Measurements from ENCODE around the gene SLC26A11.

SLC26A11 gene

DNA sequence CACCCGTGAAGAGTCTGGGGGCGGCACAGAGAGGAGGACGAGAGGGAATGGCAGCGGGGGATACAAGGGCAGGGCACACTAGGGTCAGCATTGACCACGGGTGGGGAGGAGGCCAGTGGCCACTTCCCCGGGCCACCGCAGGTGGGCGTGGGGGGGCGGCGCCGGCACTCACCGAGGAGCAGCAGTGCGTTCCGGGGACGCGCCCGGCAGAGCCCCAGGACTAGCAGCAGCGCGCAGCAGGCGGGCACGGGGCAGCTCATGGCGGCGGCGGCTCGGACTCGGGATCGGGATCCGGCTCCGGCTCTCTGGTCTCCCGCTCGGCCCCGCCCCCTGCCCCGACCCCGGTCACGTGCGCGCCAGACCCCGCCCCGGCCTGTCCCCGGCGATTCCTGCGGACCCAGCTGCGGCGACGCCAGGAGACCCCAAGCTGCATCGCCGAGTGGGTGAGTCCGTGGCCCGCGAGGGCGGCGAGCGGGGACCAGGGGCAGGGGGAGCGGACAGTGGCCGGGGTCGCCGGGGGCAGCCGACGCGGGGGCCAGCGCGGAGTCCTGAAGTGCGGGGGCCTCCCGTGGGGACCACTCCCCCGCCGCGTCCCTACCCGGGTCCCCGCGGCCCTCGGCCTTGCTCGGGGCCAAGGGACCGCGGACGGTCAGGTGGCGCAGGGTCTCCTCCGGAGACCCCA lies at the start of gene SLC26A11, which contains the start of gene SGSH:
Gene SLC26A11, plus strand, starts transcription at position 374 of the 682 bp plus-strand sequence. CDS start 1,134 bp downstream, outside the sequence.
Gene SGSH, minus strand, starts transcription at position 280 of the 682 bp plus-strand sequence. Its CDS starts 20 bp downstream, at position 260.
- DNase-seq (ENCODE audit: low read depth in 2 of 2), result peak; percentile 74

DNA sequence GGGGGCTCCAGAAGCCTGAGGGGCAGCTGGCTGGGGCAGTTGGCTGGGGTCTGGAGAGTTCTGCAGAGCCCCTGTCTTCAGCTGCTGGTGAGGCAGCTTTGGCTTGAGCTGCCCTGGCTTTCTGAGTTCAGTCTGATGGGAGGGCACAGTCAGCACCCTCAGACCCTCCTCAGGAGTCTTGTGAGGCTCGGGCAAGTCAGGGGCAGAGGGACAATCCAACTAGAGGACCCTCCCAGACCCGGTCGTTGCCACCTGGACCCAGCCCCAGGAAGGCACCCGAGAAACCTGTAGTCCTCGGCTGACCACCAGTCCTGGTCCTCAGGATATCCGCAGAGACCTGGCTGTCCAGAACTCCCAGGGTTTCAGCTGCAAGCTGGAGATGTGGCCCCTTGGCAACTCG lies 48.5 kb upstream of the SLC26A11 start:
- DNase-seq (ENCODE audit: low read depth in 2 of 2), result no peak

DNA sequence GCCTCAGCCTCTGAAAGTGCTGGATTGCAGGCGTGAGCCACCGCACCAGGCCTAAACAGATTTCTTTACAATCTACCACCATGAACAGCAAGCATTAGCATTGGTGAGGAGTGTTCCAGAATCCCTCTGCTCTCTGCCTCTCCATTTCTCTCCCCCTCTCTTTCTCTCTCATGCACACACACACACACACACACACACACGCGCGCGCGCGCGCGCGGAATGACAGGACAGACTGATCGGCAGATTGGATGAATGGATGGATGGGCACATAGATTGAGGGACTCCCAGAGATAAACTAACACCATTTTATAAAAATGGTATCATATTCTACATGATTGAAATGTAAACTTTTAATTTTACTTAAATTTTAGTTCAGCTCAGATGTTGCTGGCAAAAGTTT lies 47.1 kb upstream of the SLC26A11 start:
- DNase-seq (ENCODE audit: low read depth in 2 of 2), result no peak

DNA sequence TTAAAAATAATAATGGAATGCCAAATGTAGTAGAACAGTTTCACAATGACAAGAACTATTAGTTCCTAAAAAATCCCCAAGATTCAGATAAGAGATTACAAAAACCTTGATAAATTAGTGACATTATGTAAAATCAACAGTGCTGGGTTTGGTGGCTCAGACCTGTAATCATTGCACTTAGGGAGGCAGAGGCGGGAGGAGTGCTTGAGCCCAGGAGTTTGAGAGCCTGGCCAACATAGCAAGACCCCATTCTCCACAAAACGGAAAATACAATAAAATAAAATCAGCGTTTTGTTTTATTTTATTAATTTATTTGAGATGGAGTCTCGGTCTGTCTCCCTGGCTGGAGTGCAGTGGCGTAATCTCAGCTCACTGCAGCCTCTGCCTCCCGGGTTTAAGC lies 46.3 kb upstream of the SLC26A11 start:
- no peak for DNase-seq (ENCODE audit: low read depth in 2 of 2)

DNA sequence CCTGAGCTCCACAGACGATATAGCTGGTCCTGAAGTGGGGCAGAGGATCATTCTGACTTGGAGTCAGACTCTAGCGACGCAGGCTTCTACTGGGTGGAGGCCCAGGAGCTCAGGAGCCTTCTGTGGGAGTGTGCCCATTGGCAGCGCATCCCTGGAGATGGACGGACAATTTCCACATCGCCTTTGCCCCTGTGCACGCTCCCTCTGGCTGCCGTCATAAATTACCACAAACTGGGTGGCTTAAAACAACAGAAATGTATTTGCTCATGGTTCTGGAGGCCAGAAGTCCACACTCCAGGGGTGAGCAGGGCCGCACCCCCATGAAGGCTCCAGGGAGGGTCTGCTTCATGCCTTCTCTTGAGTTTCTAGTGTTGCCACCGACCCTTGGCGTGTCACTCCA lies 43.5 kb upstream of the SLC26A11 start:
- no peak for DNase-seq (ENCODE audit: low read depth in 2 of 2)

DNA sequence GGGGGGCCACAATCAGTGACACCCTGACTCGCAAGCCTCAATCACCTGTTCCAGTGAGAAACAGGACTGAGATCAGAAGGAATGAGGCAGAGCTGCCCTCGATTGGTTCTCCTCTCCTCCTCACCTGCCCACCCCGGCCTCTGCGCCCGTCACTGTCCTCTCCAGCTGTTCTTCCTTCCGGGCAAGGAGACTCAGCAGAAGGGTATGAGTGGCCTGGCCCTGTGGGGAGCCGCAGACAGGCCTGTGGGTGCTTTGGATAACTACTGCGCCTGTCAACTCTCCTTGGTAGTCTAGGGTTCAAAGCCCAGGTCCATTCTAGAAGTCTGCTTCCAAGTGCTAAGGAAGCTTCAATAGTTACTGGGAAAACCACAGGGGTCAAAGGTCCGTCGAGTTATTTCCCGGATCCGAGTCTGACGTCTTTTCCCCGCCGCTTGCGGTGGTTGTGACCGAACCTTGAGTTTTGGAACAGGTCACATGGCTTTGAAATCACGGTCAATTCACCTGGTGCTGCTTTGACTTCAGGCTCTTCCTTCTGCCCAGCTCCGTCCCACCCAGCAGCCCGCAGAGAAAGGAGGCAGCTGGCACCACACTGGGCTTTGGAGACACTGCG lies 42.1 kb upstream of the SLC26A11 start:
- no peak for DNase-seq (ENCODE audit: low read depth in 2 of 2)

DNA sequence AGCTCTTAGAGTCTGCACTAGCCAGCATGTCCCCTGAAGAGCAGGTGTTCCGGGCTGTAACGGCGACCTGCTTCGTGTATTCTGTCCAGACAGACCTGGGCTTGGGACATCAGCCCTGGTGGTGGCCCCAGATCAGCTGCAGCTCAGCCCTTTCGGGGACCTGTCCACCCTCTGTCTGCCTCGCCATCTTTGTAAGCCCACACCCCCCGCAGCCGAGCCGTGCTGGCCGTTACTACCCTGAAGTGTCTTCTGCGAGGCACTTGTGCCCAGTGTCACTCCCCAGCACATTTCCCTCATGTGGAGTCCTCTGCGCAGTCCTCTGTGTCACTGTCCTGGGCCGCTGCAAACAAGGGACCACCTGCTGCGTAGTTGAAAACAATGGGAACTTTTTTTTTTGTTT lies 40.0 kb upstream of the SLC26A11 start:
- DNase-seq (ENCODE audit: low read depth in 2 of 2), result no peak

DNA sequence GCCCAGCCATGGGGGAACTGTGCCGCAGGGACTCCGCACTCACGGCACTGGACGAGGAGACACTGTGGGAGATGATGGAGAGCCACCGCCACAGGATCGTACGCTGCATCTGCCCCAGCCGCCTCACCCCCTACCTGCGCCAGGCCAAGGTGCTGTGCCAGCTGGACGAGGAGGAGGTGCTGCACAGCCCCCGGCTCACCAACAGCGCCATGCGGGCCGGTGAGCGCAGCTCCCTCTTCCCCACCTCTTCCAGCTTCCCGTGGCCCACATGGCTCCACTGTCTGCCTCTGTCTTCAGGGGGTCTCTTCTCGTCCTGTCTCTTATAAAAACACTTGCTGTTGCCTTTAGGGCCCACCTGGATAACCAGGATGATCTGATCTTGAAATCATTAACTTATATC lies 38.8 kb upstream of the SLC26A11 start:
- no peak for DNase-seq (ENCODE audit: low read depth in 2 of 2)

DNA sequence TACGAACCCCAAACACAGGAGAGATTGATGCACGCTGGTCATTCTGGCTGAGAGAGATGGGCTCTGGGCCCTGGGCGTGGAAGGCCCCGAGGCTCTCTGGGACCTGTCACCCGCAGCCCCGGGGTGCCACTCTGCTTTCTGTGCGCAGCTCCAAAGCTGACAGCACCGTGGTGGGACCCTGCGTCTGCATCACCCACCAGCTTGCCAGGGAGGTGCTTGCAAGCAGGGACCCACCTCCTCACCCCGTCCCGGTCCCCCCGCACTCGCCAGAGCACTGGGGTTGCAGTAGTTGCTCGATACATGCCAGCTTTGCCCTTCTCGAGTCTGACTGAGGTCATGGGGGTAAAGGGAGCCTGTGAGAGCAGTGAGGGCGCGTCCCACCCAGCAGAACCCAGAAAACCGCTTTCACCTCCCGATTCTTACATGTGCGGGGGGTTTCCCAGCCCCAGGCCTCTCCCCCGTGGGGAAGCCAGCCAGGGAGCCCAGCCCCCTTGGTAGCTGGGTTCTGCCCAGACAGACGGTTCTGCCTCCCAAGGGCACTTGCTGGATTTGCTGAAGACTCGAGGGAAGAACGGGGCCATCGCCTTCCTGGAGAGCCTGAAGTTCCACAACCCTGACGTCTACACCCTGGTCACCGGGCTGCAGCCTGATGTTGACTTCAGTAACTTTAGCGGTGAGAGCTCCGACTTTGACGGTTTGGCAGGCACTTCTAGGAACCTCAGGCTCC lies 37.9 kb upstream of the SLC26A11 start:
- DNase-seq (ENCODE audit: low read depth in 2 of 2), result no peak

DNA sequence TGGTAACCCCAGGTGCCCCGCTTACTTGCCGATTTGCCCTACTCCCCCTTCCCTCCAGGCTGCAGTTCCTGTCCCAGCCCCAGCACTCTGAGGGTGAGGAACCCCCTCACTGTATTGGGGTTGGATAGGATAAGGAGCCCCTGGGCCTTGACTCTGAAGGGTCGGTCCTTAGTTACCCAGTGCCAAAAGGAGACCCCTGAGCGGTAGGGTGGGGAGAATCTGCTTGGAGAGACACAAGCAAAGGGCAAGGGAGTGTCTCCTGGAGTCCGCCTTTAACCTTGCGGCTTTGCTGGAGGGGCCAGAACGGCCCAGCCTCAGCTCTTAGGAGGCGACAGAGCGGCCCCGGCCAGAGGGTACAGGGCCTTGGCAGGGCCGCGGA lies 37.4 kb upstream of the SLC26A11 start:
- DNase-seq (ENCODE audit: low read depth in 2 of 2), result no peak

DNA sequence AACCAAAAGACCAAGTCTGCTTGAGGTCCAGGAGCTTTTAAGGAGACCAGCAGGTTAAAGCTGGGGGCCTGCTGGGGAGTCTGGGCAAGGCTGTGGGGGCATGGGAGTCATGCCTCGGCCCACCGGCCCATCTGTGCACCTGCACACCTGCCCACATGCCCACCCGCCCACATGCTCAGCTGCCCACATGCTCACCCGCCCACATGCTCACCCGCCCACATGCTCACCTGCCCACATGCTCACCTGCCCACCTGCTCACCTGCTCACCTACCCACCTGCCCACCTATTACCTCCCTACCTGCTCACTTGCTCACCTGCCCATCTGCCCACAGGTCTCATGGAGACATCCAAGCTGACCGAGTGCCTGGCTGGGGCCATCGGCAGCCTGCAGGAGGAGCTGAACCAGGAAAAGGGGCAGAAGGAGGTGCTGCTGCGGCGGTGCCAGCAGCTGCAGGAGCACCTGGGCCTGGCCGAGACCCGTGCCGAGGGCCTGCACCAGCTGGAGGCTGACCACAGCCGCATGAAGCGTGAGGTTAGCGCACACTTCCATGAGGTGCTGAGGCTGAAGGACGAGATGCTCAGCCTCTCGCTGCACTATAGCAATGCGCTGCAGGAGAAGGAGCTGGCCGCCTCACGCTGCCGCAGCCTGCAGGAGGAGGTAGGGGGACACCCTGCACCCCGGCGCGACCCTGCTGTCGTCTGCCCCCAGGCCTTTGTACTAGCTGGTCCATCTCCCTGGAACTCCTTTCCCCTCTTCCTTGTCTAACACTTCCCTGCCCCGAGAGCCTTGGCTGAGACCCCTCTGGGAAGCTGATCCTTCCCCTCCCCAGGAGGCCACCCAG lies 36.4 kb upstream of the SLC26A11 start:
- no peak for DNase-seq (ENCODE audit: low read depth in 2 of 2)

DNA sequence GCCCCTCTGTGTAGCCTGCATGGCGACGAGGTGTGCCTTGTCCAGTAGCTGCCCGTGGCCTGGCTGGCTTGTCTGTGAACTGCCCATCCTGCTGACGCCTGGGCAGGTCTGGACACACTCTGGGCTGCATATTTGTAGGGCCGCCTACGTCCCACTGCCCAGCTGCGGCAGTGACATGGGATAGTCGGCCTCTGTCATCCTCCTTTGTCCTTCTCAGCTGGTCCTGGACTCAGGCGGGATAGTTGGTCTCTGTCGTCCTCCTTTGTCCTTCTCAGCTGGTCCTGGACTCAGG lies 35.9 kb upstream of the SLC26A11 start:
- no peak for DNase-seq (ENCODE audit: low read depth in 2 of 2)

DNA sequence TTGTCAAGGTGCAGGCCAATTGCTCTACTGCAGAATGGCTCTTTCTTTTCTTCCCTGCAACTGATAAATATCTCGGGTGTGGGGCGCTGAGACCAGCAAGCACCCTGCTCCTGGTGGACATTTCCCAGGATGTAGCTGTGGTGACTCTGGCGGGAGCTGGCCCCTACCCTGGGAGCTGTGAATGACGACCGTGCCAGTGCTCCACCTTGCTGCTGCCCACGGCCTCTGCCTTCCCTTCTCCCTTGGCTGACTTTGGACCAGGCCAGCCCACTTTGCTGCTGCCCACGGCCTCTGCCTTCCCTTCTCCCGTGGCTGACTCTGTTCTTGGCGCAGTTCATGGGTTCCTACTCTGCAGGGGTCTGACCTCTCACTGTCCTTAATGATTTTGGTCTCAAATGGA lies 34.3 kb upstream of the SLC26A11 start:
- DNase-seq (ENCODE audit: low read depth in 2 of 2), result no peak

DNA sequence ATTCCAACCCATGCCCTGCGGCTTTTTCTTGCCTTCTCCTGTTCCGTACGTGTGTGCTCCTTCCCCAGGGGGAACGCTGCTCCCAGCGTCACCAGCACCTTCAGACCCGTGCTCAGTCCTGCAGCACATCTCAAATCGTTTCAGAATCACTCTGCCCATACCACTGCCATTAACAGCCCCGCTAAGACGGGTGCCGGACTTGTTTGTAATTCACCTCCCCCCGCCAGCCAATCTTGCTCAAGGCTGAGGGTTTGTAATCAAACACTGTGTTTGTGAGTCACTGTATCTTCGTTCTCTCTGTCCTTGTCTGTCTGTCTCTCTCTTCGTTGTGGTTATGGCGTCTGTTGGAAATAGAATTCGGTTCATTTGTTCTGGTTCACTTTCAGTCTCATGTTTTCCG lies 33.1 kb upstream of the SLC26A11 start:
- DNase-seq (ENCODE audit: low read depth in 2 of 2), result no peak

DNA sequence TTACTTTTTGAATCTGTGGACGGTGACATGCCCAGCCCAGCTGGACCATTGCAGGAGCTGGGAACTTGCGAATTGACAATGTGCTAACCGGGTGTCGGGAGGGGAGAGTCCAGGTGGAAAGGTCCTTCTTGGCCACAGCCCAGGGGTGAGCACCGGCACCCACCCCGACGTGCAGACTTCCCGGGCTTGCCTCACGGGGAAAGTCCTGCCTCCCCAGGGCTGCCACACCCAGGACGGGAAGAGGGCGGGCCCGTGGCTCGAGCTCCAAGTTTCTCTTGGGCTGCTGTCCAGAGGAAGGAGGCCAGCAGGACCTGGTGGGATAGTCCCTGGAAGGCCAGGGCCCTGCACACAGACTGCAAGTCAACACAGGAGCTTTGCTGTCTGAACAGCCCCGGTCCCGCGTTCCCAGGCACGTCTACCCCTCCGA lies 32.7 kb upstream of the SLC26A11 start:
- no peak for DNase-seq (ENCODE audit: low read depth in 2 of 2)

DNA sequence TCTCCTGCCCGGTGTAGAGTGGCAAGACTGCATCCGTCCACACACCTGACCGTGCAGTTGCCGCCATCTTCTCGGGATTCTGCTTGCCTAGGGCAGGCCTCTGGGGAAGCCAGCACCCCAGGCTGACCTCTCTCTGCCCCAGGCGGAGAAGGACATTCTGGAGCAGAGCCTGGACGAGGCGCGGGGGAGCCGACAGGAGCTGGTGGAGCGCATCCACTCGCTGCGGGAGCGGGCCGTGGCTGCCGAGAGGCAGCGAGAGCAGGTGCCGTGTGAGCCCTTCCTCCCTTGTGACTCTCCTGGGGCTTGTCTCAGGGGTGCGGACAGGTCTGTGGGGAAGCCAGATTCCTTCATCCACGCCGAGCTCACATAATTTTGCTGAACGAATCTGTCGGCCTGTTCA lies 30.6 kb upstream of the SLC26A11 start:
- DNase-seq (ENCODE audit: low read depth in 2 of 2), result no peak

DNA sequence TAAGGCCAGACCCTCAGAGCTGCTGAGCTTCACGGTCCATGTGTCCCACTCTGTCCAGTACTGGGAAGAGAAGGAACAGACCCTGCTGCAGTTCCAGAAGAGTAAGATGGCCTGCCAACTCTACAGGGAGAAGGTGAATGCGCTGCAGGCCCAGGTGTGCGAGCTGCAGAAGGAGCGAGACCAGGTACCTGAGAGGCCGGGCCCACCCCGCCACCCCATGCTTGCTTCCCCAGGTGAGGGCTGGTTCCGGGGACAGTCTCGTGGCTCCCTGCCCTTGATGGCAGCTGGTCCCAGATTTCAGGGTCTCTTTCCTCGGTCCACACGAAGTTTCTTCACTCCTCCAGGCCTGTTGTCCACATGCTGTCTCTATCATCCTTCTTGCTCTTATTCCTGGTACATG lies 29.5 kb upstream of the SLC26A11 start:
- DNase-seq (ENCODE audit: low read depth in 2 of 2), result no peak

DNA sequence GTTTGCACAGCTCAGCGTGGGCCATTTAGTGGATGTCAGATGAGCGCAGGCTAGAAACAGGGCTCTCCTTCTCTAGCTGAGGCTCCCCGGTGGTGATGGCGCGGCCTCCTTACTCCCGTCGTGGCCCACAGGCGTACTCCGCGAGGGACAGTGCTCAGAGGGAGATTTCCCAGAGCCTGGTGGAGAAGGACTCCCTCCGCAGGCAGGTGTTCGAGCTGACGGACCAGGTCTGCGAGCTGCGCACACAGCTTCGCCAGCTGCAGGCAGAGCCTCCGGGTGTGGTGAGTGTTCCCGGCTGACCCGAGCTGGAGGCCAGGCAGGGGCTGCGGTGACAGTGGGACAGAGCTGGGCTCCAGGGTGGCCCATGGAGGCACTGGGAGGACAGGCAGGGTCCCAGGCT lies 29.0 kb upstream of the SLC26A11 start:
- DNase-seq (ENCODE audit: low read depth in 2 of 2), result no peak

DNA sequence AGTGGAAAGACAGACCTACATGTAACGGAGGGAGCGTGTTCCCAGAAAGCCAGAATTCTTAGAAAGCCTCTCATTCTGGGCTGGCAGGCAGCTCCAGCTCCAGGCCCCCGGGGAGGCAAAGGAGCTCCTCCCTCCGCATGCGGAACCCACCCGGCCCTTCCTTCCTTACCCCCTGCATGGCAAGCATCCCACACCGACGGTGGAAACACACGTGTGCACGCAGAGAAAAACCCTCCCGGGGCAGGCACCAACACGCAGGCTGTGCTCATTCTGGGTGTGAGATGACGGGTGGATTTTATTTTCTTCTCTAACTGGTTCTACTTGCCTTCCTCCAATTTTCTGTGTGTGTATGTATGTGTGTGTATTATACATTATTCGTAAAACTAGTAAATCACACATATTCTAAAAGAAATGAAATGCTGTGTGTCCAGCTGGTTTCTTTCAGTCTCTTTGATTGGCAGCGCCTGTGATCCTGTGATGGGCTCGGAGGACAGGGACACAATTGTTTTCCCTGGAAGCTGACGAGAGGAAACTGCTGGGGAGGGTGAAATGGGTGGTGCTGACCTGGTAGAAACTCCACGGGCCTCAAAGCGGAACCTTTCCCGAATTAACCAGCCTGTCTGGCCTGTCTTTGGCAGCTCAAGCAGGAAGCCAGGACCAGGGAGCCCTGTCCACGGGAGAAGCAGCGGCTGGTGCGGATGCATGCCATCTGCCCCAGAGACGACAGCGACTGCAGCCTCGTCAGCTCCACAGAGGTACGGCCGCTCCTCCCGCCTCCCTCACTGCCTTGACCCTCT lies 28.2 kb upstream of the SLC26A11 start:
- no peak for DNase-seq (ENCODE audit: low read depth in 2 of 2)

DNA sequence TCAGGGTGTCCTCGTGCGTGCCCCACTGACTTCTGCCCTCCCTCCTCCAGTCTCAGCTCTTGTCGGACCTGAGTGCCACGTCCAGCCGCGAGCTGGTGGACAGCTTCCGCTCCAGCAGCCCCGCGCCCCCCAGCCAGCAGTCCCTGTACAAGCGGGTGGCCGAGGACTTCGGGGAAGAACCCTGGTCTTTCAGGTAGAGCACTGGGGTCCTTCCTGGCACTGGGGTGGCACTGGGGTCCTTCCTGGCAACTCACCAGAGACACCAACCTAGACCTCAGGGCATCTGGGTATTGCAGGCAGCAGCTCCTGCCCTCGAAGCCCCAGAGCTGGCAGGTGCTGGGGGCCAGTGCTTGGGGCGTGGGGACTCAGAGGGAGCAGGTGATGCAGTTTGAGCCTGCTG lies 25.1 kb upstream of the SLC26A11 start:
- no peak for DNase-seq (ENCODE audit: low read depth in 2 of 2)

Data from stimulated activated CD4-positive, alpha-beta T cell treated with anti-CD3 and anti-CD28 coated beads, Interleukin-4, amount 100 ng/mL, for 48 hours (primary cell).